WTC11 (cell line): ENCODE data around the gene DNAJC15. TPM values are rescaled to one million over a fixed set of nuclear protein-coding genes. Genes with fewer than 3 reads are reported as not detected.

ENCODE experiments used
- ATAC-seq: fragments of 200-7000 bp; cut with Tn5 transposase; 2 replicates; pipeline ENCODE4 v1.10.0; 2021; ENCODE audit warnings: mild to moderate bottlenecking, moderate library complexity
- CTCF ChIA-PET: fragments of 300-600 bp; sonication (Branson Sonifier 250); formaldehyde crosslinking; loops from one replicate; lab custom pipeline; 2021; ENCODE audit warnings: antibody characterized with exemption; lab: Charles Lee
- POLR2A ChIA-PET: fragments of 350-600 bp; sonication (Branson Sonifier 250); formaldehyde crosslinking; loops from one replicate; lab custom pipeline; 2021; ENCODE audit warnings: antibody characterized with exemption; lab: Charles Lee
- DNase-seq: peaks from one replicate; pipeline ENCODE4 v3.0.0; 2021; ENCODE audit warnings: low spot score
- H3K27ac Mint-ChIP-seq: 2 replicates; pipeline ENCODE4 v1.8.0; 2021; ENCODE audit warnings: mixed read lengths
- H3K27me3 Mint-ChIP-seq: 2 replicates; pipeline ENCODE4 v1.8.0; 2021; ENCODE audit warnings: low read depth, mild to moderate bottlenecking, moderate library complexity, mixed read lengths
- H3K36me3 Mint-ChIP-seq: 2 replicates; pipeline ENCODE4 v1.8.0; 2021; ENCODE audit warnings: mixed read lengths
- H3K4me1 Mint-ChIP-seq: 2 replicates; pipeline ENCODE4 v1.8.0; 2022; ENCODE audit warnings: mixed read lengths
- H3K4me3 Mint-ChIP-seq: 2 replicates; pipeline ENCODE4 v1.8.0; 2021; ENCODE audit warnings: mild to moderate bottlenecking, moderate library complexity, mixed read lengths
- H3K9me3 Mint-ChIP-seq: 2 replicates; pipeline ENCODE4 v1.8.0; 2021; ENCODE audit warnings: mixed read lengths
- ATF1 ChIP-seq: sonication (generic); formaldehyde crosslinking; IDR thresholded peaks from 2 replicates; pipeline ENCODE4 v1.8.1; 2023; ENCODE audit warnings: mild to moderate bottlenecking, moderate library complexity, missing genetic modification reagents
- EMX1 ChIP-seq: fragments of 250-450 bp; sonication (Bioruptor Pico); IDR thresholded peaks from 2 replicates; pipeline ENCODE4 v1.8.0; 2021; ENCODE audit warnings: mild to moderate bottlenecking
- JAZF1 ChIP-seq: fragments of 250-450 bp; sonication (Bioruptor Pico); IDR thresholded peaks from 2 replicates; pipeline ENCODE4 v1.9.0; 2021; ENCODE audit warnings: moderate library complexity, mild to moderate bottlenecking, inconsistent platforms
- NR2C2 ChIP-seq: sonication (generic); formaldehyde crosslinking; IDR thresholded peaks from 2 replicates; pipeline ENCODE4 v1.8.0; 2022; ENCODE audit warnings: mild to moderate bottlenecking, missing genetic modification reagents
- SMAD3 ChIP-seq: sonication (generic); formaldehyde crosslinking; IDR thresholded peaks from 2 replicates; pipeline ENCODE4 v1.8.0; 2022; ENCODE audit warnings: missing genetic modification reagents, mild to moderate bottlenecking, borderline replicate concordance
- ZNF138 ChIP-seq: sonication (generic); formaldehyde crosslinking; conservative IDR thresholded peaks from 2 replicates; pipeline ENCODE4 v1.8.1; 2022; ENCODE audit warnings: mild to moderate bottlenecking, moderate library complexity, missing genetic modification reagents
- ZNF317 ChIP-seq: sonication (generic); formaldehyde crosslinking; IDR thresholded peaks from 2 replicates; pipeline ENCODE4 v1.8.1; 2023; ENCODE audit warnings: low read depth, mild to moderate bottlenecking, moderate library complexity, missing genetic modification reagents, borderline replicate concordance
- ZNF416 ChIP-seq: fragments of 250-450 bp; sonication (Bioruptor Pico); IDR thresholded peaks from 2 replicates; pipeline ENCODE4 v1.9.0; 2021; ENCODE audit warnings: mild to moderate bottlenecking, inconsistent platforms
- total RNA-seq: library from RNA; stranded (reverse); gene quantifications from 3 replicates; pipeline ENCODE4 v1.2.3, GENCODE V29; 2021
- TF ChIP-seq, protein P1 (sequence below): sonication (generic); formaldehyde crosslinking; conservative IDR thresholded peaks from 2 replicates; pipeline ENCODE4 v1.8.1; 2023; ENCODE audit warnings: mild to moderate bottlenecking, low read depth, missing genetic modification reagents, moderate library complexity
- TF ChIP-seq, protein P2 (sequence below): fragments of 250-450 bp; sonication (Bioruptor Pico); IDR thresholded peaks from 2 replicates; pipeline ENCODE4 v2.1.2; 2022; ENCODE audit warnings: mild to moderate bottlenecking, moderate library complexity
- TF ChIP-seq, protein P3 (sequence below): sonication (generic); formaldehyde crosslinking; IDR thresholded peaks from 2 replicates; pipeline ENCODE4 v1.8.1; 2023; ENCODE audit warnings: mild to moderate bottlenecking, missing genetic modification reagents
- TF ChIP-seq, protein P4 (sequence below): sonication (generic); formaldehyde crosslinking; IDR thresholded peaks from 2 replicates; pipeline ENCODE4 v1.8.0; 2022; ENCODE audit warnings: missing genetic modification reagents
- TF ChIP-seq, protein P5 (sequence below): sonication (generic); formaldehyde crosslinking; IDR thresholded peaks from 2 replicates; pipeline ENCODE4 v1.8.0; 2023; ENCODE audit warnings: mild to moderate bottlenecking, missing genetic modification reagents

Gene DNAJC15
- total RNA-seq, 1 experiment from 2014 or later: 12.2 TPM

DNA sequence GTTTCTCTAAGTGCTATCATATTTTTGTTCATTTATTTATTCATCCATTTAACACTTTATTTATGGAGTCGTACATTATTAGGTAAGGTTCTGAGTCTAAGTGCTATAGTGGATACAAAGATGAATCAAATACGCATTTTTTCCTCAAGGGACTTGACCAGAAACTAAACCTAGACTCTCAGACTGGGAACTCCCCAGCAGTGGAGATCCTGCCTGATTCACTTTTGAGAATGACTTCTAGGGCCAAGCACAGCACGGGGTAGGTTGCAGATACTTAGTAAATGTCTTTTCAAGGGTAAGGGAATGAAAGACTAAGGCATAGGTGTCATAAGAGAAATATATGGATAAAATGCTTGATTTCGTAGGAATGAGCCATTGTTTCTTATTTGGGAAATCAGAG, 7.2 kb downstream of the DNAJC15 start (continued):
- no peak for TF ChIP-seq SMAD3 (CRISPR knock-in tag)
- TF ChIP-seq ATF1 (CRISPR knock-in tag): no peak

DNA sequence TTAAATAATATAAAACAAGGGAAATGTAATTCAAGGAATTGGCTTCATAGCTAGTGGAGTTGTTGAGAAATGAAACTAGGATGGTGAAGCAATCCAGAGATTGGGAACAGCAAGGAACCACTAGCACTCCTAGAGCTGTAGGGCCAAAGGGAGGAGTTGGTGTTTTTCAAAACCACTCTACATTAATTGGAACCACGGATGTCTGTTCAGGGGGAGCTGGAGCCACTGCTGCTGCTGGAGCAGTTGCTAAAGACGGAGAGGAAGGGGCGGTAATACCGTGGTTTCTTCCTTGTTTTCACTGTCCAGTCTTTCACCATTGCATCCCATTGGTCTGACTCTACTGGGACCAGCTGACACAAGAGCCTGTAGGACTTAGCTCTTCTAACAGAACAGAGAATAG, 8.5 kb downstream of the DNAJC15 start:
- DNase-seq (no peak), ATAC-seq (no peak)
- TF ChIP-seq ZNF317 (CRISPR knock-in tag) (no peak), ZNF416 (CRISPR knock-in tag) (no peak), JAZF1 (no peak), EMX1 (CRISPR knock-in tag) (no peak), ZNF138 (CRISPR knock-in tag) (no peak), NR2C2 (CRISPR knock-in tag) (no peak)
- TF ChIP-seq, protein P1, sequence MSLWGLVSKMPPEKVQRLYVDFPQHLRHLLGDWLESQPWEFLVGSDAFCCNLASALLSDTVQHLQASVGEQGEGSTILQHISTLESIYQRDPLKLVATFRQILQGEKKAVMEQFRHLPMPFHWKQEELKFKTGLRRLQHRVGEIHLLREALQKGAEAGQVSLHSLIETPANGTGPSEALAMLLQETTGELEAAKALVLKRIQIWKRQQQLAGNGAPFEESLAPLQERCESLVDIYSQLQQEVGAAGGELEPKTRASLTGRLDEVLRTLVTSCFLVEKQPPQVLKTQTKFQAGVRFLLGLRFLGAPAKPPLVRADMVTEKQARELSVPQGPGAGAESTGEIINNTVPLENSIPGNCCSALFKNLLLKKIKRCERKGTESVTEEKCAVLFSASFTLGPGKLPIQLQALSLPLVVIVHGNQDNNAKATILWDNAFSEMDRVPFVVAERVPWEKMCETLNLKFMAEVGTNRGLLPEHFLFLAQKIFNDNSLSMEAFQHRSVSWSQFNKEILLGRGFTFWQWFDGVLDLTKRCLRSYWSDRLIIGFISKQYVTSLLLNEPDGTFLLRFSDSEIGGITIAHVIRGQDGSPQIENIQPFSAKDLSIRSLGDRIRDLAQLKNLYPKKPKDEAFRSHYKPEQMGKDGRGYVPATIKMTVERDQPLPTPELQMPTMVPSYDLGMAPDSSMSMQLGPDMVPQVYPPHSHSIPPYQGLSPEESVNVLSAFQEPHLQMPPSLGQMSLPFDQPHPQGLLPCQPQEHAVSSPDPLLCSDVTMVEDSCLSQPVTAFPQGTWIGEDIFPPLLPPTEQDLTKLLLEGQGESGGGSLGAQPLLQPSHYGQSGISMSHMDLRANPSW (CRISPR knock-in tag): no peak
- TF ChIP-seq, protein P2, sequence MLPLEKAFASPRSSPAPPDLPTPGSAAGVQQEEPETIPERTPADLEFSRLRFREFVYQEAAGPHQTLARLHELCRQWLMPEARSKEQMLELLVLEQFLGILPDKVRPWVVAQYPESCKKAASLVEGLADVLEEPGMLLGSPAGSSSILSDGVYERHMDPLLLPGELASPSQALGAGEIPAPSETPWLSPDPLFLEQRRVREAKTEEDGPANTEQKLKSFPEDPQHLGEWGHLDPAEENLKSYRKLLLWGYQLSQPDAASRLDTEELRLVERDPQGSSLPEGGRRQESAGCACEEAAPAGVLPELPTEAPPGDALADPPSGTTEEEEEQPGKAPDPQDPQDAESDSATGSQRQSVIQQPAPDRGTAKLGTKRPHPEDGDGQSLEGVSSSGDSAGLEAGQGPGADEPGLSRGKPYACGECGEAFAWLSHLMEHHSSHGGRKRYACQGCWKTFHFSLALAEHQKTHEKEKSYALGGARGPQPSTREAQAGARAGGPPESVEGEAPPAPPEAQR (CRISPR knock-in tag): no peak
- TF ChIP-seq, protein P3, sequence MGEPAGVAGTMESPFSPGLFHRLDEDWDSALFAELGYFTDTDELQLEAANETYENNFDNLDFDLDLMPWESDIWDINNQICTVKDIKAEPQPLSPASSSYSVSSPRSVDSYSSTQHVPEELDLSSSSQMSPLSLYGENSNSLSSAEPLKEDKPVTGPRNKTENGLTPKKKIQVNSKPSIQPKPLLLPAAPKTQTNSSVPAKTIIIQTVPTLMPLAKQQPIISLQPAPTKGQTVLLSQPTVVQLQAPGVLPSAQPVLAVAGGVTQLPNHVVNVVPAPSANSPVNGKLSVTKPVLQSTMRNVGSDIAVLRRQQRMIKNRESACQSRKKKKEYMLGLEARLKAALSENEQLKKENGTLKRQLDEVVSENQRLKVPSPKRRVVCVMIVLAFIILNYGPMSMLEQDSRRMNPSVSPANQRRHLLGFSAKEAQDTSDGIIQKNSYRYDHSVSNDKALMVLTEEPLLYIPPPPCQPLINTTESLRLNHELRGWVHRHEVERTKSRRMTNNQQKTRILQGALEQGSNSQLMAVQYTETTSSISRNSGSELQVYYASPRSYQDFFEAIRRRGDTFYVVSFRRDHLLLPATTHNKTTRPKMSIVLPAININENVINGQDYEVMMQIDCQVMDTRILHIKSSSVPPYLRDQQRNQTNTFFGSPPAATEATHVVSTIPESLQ (CRISPR knock-in tag): no peak
- TF ChIP-seq, protein P4, sequence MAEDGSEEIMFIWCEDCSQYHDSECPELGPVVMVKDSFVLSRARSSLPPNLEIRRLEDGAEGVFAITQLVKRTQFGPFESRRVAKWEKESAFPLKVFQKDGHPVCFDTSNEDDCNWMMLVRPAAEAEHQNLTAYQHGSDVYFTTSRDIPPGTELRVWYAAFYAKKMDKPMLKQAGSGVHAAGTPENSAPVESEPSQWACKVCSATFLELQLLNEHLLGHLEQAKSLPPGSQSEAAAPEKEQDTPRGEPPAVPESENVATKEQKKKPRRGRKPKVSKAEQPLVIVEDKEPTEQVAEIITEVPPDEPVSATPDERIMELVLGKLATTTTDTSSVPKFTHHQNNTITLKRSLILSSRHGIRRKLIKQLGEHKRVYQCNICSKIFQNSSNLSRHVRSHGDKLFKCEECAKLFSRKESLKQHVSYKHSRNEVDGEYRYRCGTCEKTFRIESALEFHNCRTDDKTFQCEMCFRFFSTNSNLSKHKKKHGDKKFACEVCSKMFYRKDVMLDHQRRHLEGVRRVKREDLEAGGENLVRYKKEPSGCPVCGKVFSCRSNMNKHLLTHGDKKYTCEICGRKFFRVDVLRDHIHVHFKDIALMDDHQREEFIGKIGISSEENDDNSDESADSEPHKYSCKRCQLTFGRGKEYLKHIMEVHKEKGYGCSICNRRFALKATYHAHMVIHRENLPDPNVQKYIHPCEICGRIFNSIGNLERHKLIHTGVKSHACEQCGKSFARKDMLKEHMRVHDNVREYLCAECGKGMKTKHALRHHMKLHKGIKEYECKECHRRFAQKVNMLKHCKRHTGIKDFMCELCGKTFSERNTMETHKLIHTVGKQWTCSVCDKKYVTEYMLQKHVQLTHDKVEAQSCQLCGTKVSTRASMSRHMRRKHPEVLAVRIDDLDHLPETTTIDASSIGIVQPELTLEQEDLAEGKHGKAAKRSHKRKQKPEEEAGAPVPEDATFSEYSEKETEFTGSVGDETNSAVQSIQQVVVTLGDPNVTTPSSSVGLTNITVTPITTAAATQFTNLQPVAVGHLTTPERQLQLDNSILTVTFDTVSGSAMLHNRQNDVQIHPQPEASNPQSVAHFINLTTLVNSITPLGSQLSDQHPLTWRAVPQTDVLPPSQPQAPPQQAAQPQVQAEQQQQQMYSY (CRISPR knock-in tag): no peak
- peaks cover 13% of the 10 kb centered on the region for H3K36me3 Mint-ChIP-seq
- no peak overlapping the region for H3K27ac Mint-ChIP-seq
- H3K4me3 Mint-ChIP-seq: no peak overlapping the region
- ChIA-PET CTCF (no interaction called here), POLR2A (no interaction called here)
- H3K27me3 Mint-ChIP-seq: no peaks in the 10 kb centered on the region
- H3K4me1 Mint-ChIP-seq: peaks cover 6% of the 10 kb centered on the region
- H3K9me3 Mint-ChIP-seq: no peaks in the 10 kb centered on the region

DNA sequence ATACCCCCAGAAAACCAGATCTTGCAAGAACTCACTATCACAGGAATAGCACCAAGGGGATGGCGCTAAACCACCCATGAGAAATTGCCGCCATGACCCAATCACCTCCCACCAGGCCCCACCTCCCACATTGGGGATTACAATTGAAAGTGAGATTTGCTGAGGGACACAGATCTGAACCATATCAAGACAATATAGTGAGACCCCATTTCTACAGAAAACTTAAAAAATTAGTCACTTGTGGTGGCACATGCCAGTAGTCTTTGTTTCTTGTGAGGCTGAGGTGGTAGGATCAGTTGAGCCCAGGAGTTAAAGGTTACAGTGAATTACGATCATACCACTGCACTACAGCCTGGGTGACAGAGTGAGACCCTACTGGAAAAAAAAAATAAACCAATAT, 9.7 kb downstream of the DNAJC15 start:
- CTCF ChIA-PET: no interaction called here
- Mint-ChIP-seq H3K27ac (no peak overlapping the region), H3K36me3 (peaks cover 12% of the 10 kb centered on the region), H3K9me3 (no peaks in the 10 kb centered on the region), H3K4me1 (peaks cover 10% of the 10 kb centered on the region), H3K27me3 (no peaks in the 10 kb centered on the region), H3K4me3 (no peak overlapping the region)
- ATAC-seq (no peak), DNase-seq (no peak)
- POLR2A ChIA-PET: no interaction called here
- TF ChIP-seq, protein P5, sequence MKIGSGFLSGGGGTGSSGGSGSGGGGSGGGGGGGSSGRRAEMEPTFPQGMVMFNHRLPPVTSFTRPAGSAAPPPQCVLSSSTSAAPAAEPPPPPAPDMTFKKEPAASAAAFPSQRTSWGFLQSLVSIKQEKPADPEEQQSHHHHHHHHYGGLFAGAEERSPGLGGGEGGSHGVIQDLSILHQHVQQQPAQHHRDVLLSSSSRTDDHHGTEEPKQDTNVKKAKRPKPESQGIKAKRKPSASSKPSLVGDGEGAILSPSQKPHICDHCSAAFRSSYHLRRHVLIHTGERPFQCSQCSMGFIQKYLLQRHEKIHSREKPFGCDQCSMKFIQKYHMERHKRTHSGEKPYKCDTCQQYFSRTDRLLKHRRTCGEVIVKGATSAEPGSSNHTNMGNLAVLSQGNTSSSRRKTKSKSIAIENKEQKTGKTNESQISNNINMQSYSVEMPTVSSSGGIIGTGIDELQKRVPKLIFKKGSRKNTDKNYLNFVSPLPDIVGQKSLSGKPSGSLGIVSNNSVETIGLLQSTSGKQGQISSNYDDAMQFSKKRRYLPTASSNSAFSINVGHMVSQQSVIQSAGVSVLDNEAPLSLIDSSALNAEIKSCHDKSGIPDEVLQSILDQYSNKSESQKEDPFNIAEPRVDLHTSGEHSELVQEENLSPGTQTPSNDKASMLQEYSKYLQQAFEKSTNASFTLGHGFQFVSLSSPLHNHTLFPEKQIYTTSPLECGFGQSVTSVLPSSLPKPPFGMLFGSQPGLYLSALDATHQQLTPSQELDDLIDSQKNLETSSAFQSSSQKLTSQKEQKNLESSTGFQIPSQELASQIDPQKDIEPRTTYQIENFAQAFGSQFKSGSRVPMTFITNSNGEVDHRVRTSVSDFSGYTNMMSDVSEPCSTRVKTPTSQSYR: no peak
- no peak for TF ChIP-seq ATF1 (CRISPR knock-in tag)
